Thyroid gland (tissue), 4 donors: ENCODE data around the gene CHCHD10. TPM values are rescaled to one million over a fixed set of nuclear protein-coding genes. Genes with fewer than 3 reads are reported as not detected.

ENCODE experiments used
- DNase-seq, 2 donors: peaks; one replicate each; pipeline ENCODE4 v3.0.0-alpha.2; 2019
- H3K27ac ChIP-seq, 3 donors: fragments of 200-600 bp; sonication (generic); 1 replicate in 2 of 3; 2 replicates in 1 of 3; pipeline ENCODE4 v1.5.1; 2016 to 2019; ENCODE audit warnings: mild to moderate bottlenecking in 1 of 3, moderate library complexity in 1 of 3
- H3K27me3 ChIP-seq: fragments of 200-600 bp; sonication (generic); one replicate; pipeline ENCODE4 v1.5.1; 2019
- H3K36me3 ChIP-seq, 2 donors: fragments of 200-600 bp; sonication (generic); one replicate each; pipeline ENCODE4 v1.5.1; 2016 to 2019
- H3K4me1 ChIP-seq, 2 donors: fragments of 200-600 bp; sonication (generic); one replicate each; pipeline ENCODE4 v1.5.1; 2017 to 2019
- H3K4me3 ChIP-seq, 3 donors: fragments of 200-600 bp; sonication (generic); replicated peaks in 1 of 3; 1 replicate in 2 of 3; 2 replicates in 1 of 3; pipeline ENCODE4 v1.5.1; 2016; ENCODE audit warnings: mild to moderate bottlenecking in 1 of 3
- H3K9me3 ChIP-seq: fragments of 200-600 bp; sonication (generic); one replicate; pipeline ENCODE4 v1.5.1; 2017
- POLR2A ChIP-seq, 2 donors: fragments of 450-650 bp; IDR thresholded peaks; one replicate each; pipeline ENCODE4 v1.6.1; 2017; ENCODE audit warnings: antibody characterized with exemption in 2 of 2, mild to moderate bottlenecking in 2 of 2, moderate library complexity in 1 of 2
- WGBS, 2 donors: methylation state at CpG; one replicate each; pipeline ENCODE4 v1.1.5; 2017; 5-methylcytosine and 5-hydroxymethylcytosine counted together
- intact Hi-C: fragments of 100-400 bp; cut with DNase I; formaldehyde crosslinking; loops from one replicate; pipeline ENCODE4 v1.15.1; 2023
- total RNA-seq, 4 donors: library from RNA; depleted of rRNA; stranded (reverse); fragments of >200 nt; gene quantifications; one replicate each; pipeline ENCODE4 v1.2.3, GENCODE V29; 2016
- TF ChIP-seq, protein P1 (sequence below), 6 experiments: fragments of 200-600 bp in 3 of 6; fragments of 450-650 bp in 3 of 6; sonication (generic) in 3 of 6; IDR thresholded peaks; one replicate each; pipeline ENCODE4 v1.5.1; 2016 to 2019; ENCODE audit warnings: antibody characterized with exemption in 6 of 6, mild to moderate bottlenecking in 2 of 6, inconsistent platforms in 1 of 6, moderate library complexity in 1 of 6

Gene CHCHD10
- total RNA-seq, 4 donors from 2014 or later: 9.4 to 154 (median 47.0) TPM

DNA sequence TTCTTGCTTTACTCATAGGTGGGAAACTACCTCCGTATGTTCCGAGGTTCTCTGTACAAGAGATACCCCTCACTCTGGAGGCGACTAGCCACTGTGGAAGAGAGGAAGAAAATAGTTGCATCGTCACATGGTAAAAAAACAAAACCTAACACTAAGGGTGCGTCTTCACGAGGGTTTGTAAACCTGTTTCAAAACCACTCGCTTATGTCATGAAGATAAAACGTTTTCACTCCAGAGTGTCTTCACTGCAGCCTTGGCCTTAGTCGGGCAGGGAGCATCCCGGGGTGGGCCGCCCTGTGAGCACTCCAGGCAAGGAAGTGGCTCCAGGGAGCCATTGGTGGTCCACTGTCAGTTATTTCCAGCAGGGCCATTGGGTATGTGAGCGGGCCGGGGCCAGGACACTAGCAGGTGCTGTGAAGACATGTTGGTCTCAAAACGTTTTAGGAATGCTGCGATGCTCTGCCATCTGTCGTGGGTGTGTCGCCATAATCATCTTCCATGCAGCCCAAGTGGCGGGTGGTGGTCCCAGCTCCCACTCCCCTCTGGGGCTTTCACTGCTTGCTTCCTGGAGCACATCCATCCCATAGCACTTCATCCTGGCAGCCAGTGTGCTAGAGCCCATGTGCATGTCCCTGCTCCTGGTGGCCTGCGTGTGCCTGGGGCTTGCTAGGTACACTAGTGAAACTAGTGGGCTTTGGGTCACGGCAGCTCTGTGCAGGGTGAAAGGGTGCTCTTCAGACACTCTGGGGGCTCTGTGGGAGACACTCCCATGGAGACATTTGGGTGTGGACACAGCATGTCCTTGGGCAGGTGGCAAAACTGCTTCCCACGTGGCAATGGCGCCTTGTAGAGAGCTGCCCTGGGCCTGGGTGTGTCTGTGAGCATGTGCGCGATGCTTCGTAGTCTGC lies 24.2 kb upstream of the CHCHD10 start:
- Histone ChIP-seq H3K4me3 (no peak overlapping the region), H3K4me1 (peaks cover 16% of the 10 kb centered on the region in 2 donors), H3K9me3 (no peaks in the 10 kb centered on the region), H3K27me3 (no peaks in the 10 kb centered on the region), H3K27ac (no peak overlapping the region), H3K36me3 (peaks cover 32 to 41% of the 10 kb centered on the region in 2 donors)
- no peak for TF ChIP-seq POLR2A (IDR thresholded peaks at IDR 0.05)
- TF ChIP-seq, protein P1, sequence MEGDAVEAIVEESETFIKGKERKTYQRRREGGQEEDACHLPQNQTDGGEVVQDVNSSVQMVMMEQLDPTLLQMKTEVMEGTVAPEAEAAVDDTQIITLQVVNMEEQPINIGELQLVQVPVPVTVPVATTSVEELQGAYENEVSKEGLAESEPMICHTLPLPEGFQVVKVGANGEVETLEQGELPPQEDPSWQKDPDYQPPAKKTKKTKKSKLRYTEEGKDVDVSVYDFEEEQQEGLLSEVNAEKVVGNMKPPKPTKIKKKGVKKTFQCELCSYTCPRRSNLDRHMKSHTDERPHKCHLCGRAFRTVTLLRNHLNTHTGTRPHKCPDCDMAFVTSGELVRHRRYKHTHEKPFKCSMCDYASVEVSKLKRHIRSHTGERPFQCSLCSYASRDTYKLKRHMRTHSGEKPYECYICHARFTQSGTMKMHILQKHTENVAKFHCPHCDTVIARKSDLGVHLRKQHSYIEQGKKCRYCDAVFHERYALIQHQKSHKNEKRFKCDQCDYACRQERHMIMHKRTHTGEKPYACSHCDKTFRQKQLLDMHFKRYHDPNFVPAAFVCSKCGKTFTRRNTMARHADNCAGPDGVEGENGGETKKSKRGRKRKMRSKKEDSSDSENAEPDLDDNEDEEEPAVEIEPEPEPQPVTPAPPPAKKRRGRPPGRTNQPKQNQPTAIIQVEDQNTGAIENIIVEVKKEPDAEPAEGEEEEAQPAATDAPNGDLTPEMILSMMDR (IDR thresholded peaks at IDR 0.05): no peak
- 91% methylated on average over 18 to 19 of the region's 25 CpGs for WGBS, 2 donors
- no peak for DNase-seq
- intact Hi-C loops: no loop called here

GRCh38 chr22:23790819-23791737 lies 23.3 kb upstream of the CHCHD10 start:
- Histone ChIP-seq H3K9me3 (no peaks in the 10 kb centered on the region), H3K36me3 (peaks cover 26 to 36% of the 10 kb centered on the region in 2 donors), H3K27me3 (no peaks in the 10 kb centered on the region), H3K4me3 (no peak overlapping the region), H3K27ac (no peak overlapping the region), H3K4me1 (peaks cover 21% of the 10 kb centered on the region in 2 donors)
- 69 to 75% methylated on average over 11 of the region's 11 CpGs for WGBS, 2 donors
- DNase-seq: no peak
- intact Hi-C loops: no loop called here
- no peak for TF ChIP-seq POLR2A (IDR thresholded peaks at IDR 0.05)
- TF ChIP-seq, protein P1 (IDR thresholded peaks at IDR 0.05): no peak

- intact Hi-C loops: loop anchor here (5.0 kb wide), 1 partner anchor 53 kb away; no protein-coding TSS in a partner anchor
- Histone ChIP-seq H3K9me3 (no peaks in the 10 kb centered on the region), H3K27ac (no peak overlapping the region), H3K4me1 (peaks cover 21% of the 10 kb centered on the region in 2 donors), H3K27me3 (no peaks in the 10 kb centered on the region), H3K4me3 (no peak overlapping the region), H3K36me3 (peaks cover 14 to 24% of the 10 kb centered on the region in 2 donors)
- WGBS, 2 donors: 85 to 88% methylated on average over 4 of the region's 4 CpGs
- TF ChIP-seq, protein P1 (IDR thresholded peaks at IDR 0.05): no peak
- no peak for TF ChIP-seq POLR2A (IDR thresholded peaks at IDR 0.05)
- DNase-seq: no peak
Measured at GRCh38 chr22:23789638-23790037, 21.9 kb upstream of the CHCHD10 start.

- Histone ChIP-seq H3K4me3 (no peak overlapping the region), H3K4me1 (peaks cover 21% of the 10 kb centered on the region in 2 donors), H3K27me3 (no peaks in the 10 kb centered on the region), H3K9me3 (no peaks in the 10 kb centered on the region), H3K36me3 (peaks cover 12 to 19% of the 10 kb centered on the region in 2 donors), H3K27ac (no peak overlapping the region)
- no peak for TF ChIP-seq POLR2A (IDR thresholded peaks at IDR 0.05)
- TF ChIP-seq, protein P1 (IDR thresholded peaks at IDR 0.05): no peak
- 71 to 76% methylated on average over 4 of the region's 4 CpGs for WGBS, 2 donors
- intact Hi-C loops: loop anchor here (5.0 kb wide), 1 partner anchor 53 kb away; no protein-coding TSS in a partner anchor
- DNase-seq: no peak
Measured at GRCh38 chr22:23789121-23789520, 21.3 kb upstream of the CHCHD10 start.
